Fibroblast of lung (primary cell): ENCODE measurements around the gene INTS14. TPM values are rescaled to one million over a fixed set of nuclear protein-coding genes. Genes with fewer than 3 reads are reported as not detected.

ENCODE experiments used
- DNase-seq, 2 donors: peaks; one replicate each; pipeline versions ENCODE4 v3.0.0 to v3.0.0-alpha.2; 2010; ENCODE audit warnings: low read depth in 2 of 2
- H2AFZ ChIP-seq: 2 replicates; pipeline ENCODE4 v1.5.1; 2012; ENCODE audit warnings: low read length, control low read depth, inconsistent platforms
- H3K27ac ChIP-seq: 2 replicates; pipeline ENCODE4 v1.5.1; 2011; ENCODE audit warnings: low read length, control low read depth; ENCODE audit not compliant: insufficient read depth
- H3K27me3 ChIP-seq: 2 replicates; pipeline ENCODE4 v1.5.1; 2011; ENCODE audit warnings: mild to moderate bottlenecking, low read length; ENCODE audit not compliant: control insufficient read depth, insufficient read depth
- H3K36me3 ChIP-seq: 2 replicates; pipeline ENCODE4 v1.5.1; 2011; ENCODE audit warnings: low read length; ENCODE audit not compliant: control insufficient read depth, insufficient read depth
- H3K4me1 ChIP-seq: 2 replicates; pipeline ENCODE4 v1.5.1; 2011; ENCODE audit warnings: low read length; ENCODE audit not compliant: control insufficient read depth, insufficient read depth; ENCODE audit errors: extremely low read depth
- H3K4me2 ChIP-seq: 2 replicates; pipeline ENCODE4 v1.5.1; 2011; ENCODE audit warnings: low read length, control low read depth; ENCODE audit not compliant: insufficient read depth; ENCODE audit errors: extremely low read depth
- H3K4me3 ChIP-seq, 4 experiments: fragments of 200-600 bp in 1 of 4; sonication (generic) in 1 of 4; replicated peaks in 1 of 4; 2 replicates each; pipeline ENCODE4 v1.5.1; 2011 to 2016; ENCODE audit warnings: low read length in 4 of 4, low read depth in 3 of 4, mild to moderate bottlenecking in 3 of 4, control low read depth in 2 of 4, inconsistent platforms in 1 of 4, mixed read lengths in 1 of 4; ENCODE audit not compliant: insufficient read depth in 1 of 4; ENCODE audit errors: control extremely low read depth in 1 of 4
- H3K79me2 ChIP-seq: 2 replicates; pipeline ENCODE4 v1.5.1; 2012; ENCODE audit warnings: mild to moderate bottlenecking, low read length, inconsistent platforms; ENCODE audit not compliant: control insufficient read depth, insufficient read depth
- H3K9ac ChIP-seq: 2 replicates; pipeline ENCODE4 v1.5.1; 2011; ENCODE audit warnings: mild to moderate bottlenecking, low read length, control low read depth; ENCODE audit not compliant: insufficient read depth
- H3K9me3 ChIP-seq: 2 replicates; pipeline ENCODE4 v1.5.1; 2012; ENCODE audit warnings: low read depth, low read length; ENCODE audit not compliant: control insufficient read depth, insufficient read depth
- H4K20me1 ChIP-seq: 2 replicates; pipeline ENCODE4 v1.5.1; 2011; ENCODE audit warnings: low read length; ENCODE audit not compliant: control insufficient read depth, insufficient read depth; ENCODE audit errors: extremely low read depth
- CTCF ChIP-seq, 2 donors: IDR thresholded peaks in 1 of 2; conservative IDR thresholded peaks in 1 of 2; 1 replicate in 1 of 2; 2 replicates in 1 of 2; pipeline ENCODE4 v1.5.1; 2011 to 2012; ENCODE audit warnings: low read length in 2 of 2, control low read depth in 1 of 2, inconsistent platforms in 1 of 2, low read depth in 1 of 2, mild to moderate bottlenecking in 1 of 2
- EZH2 ChIP-seq: IDR thresholded peaks from 2 replicates; pipeline ENCODE4 v1.5.1; 2012; ENCODE audit warnings: low read length, control low read depth, mild to moderate bottlenecking; ENCODE audit errors: missing control alignments
- polyA plus RNA-seq, 2 donors: library from polyadenylated mRNA; depleted of rRNA in 1 of 2; stranded (reverse) in 1 of 2; unstranded in 1 of 2; fragments of >200 nt; gene quantifications; 2 replicates each; pipeline ENCODE4 v1.2.1, GENCODE V29; 2011 to 2012; ENCODE audit warnings: missing spikeins in 1 of 2
- total RNA-seq: library from RNA; depleted of rRNA; stranded (reverse); fragments of >200 nt; gene quantifications from 2 replicates; pipeline ENCODE4 v1.2.1, GENCODE V29; 2014

The INTS14 gene
- total and polyA plus RNA-seq, 2 donors (not counting 1 experiment from before 2014, with no cell fraction given) = 31.5 to 55.9 TPM

GRCh38 chr15:65569728-65570127, 41.2 kb downstream of the INTS14 start:
- H3K4me2 ChIP-seq = no peak overlapping the region
- H3K4me3 ChIP-seq = no peak overlapping the region
- H3K9ac ChIP-seq = no peak overlapping the region
- H3K27me3 ChIP-seq = no peaks in the 10 kb centered on the region
- no peaks in the 10 kb centered on the region for H3K79me2 ChIP-seq
- H4K20me1 ChIP-seq = no peaks in the 10 kb centered on the region
- peaks cover 9% of the 10 kb centered on the region for H3K36me3 ChIP-seq
- no peak for DNase-seq
- no peaks in the 10 kb centered on the region for H3K9me3 ChIP-seq
- no peak overlapping the region for H3K27ac ChIP-seq
- no peak overlapping the region for H2AFZ ChIP-seq
- TF ChIP-seq CTCF (conservative IDR thresholded peaks at IDR 0.05 in 1 of 2, IDR thresholded peaks at IDR 0.05 in 1 of 2; ENCODE audit: low read depth in 1 of 2, low read length in 2 of 2) = no peak
- no peak for TF ChIP-seq EZH2
- H3K4me1 ChIP-seq = no peaks in the 10 kb centered on the region

- no peaks in the 10 kb centered on the region for H3K27me3 ChIP-seq
- peaks cover 5% of the 10 kb centered on the region for H3K4me1 ChIP-seq
- H3K27ac ChIP-seq = no peak overlapping the region
- no peak overlapping the region for H3K4me2 ChIP-seq
- peaks cover 3% of the 10 kb centered on the region for H3K36me3 ChIP-seq
- no peak for DNase-seq
- no peaks in the 10 kb centered on the region for H3K9me3 ChIP-seq
- no peak overlapping the region for H3K4me3 ChIP-seq
- H3K79me2 ChIP-seq = no peaks in the 10 kb centered on the region
- no peak overlapping the region for H2AFZ ChIP-seq
- no peak overlapping the region for H3K9ac ChIP-seq
- H4K20me1 ChIP-seq = no peaks in the 10 kb centered on the region
- TF ChIP-seq CTCF (conservative IDR thresholded peaks at IDR 0.05 in 1 of 2, IDR thresholded peaks at IDR 0.05 in 1 of 2; ENCODE audit: low read depth in 1 of 2, low read length in 2 of 2) (no peak), EZH2 (no peak)
Measured at GRCh38 chr15:65561934-65562333, 49.0 kb downstream of the INTS14 start.

- Histone ChIP-seq H3K4me2 (no peak overlapping the region), H3K4me1 (peaks cover 5% of the 10 kb centered on the region), H3K4me3 (no peak overlapping the region), H3K27me3 (no peaks in the 10 kb centered on the region), H3K9me3 (no peaks in the 10 kb centered on the region), H3K9ac (no peak overlapping the region), H4K20me1 (no peaks in the 10 kb centered on the region), H3K79me2 (no peaks in the 10 kb centered on the region), H3K36me3 (no peaks in the 10 kb centered on the region), H3K27ac (no peak overlapping the region), H2AFZ (no peak overlapping the region)
- no peak for DNase-seq
- no peak for TF ChIP-seq EZH2
- no peak for TF ChIP-seq CTCF (conservative IDR thresholded peaks at IDR 0.05 in 1 of 2, IDR thresholded peaks at IDR 0.05 in 1 of 2; ENCODE audit: low read depth in 1 of 2, low read length in 2 of 2)
Measured at GRCh38 chr15:65559941-65560340, 51.0 kb downstream of the INTS14 start.
